CD14-positive monocyte (primary cell): Measurements from ENCODE around the gene AOPEP. TPM values are rescaled to one million over a fixed set of nuclear protein-coding genes. Genes with fewer than 3 reads are reported as not detected.

Source experiments
- DNase-seq, 3 donors: peaks; one replicate each; pipeline ENCODE4 v3.0.0-alpha.2; 2011 to 2022
- H2AFZ ChIP-seq: 2 replicates; pipeline ENCODE4 v1.6.0; 2012; ENCODE audit warnings: mild to moderate bottlenecking, low read depth, low read length, inconsistent platforms; ENCODE audit not compliant: insufficient read depth, poor library complexity, severe bottlenecking
- H3K27ac ChIP-seq, 2 donors: 1 replicate in 1 of 2; 2 replicates in 1 of 2; pipeline ENCODE4 v1.5.1; 2012 to 2013; ENCODE audit warnings: low read length in 2 of 2, control low read depth in 1 of 2, inconsistent platforms in 1 of 2, low read depth in 1 of 2, mild to moderate bottlenecking in 1 of 2
- H3K27me3 ChIP-seq, 2 donors: one replicate each; pipeline versions ENCODE4 v1.6.0 to v1.6.1; 2011 to 2013; ENCODE audit warnings: low read length in 2 of 2; ENCODE audit not compliant: control insufficient read depth in 2 of 2, insufficient read depth in 2 of 2
- H3K36me3 ChIP-seq, 2 donors: replicated peaks in 1 of 2; 1 replicate in 1 of 2; 2 replicates in 1 of 2; pipeline versions ENCODE4 v1.5.1 to v1.6.1; 2012 to 2013; ENCODE audit warnings: low read length in 2 of 2, control low read depth in 1 of 2, inconsistent platforms in 1 of 2, mild to moderate bottlenecking in 1 of 2; ENCODE audit not compliant: insufficient read depth in 2 of 2, control insufficient read depth in 1 of 2
- H3K4me1 ChIP-seq, 2 donors: 1 replicate in 1 of 2; 2 replicates in 1 of 2; pipeline versions ENCODE4 v1.5.1 to v1.6.1; 2012 to 2013; ENCODE audit warnings: low read length in 2 of 2, control low read depth in 1 of 2, inconsistent platforms in 1 of 2, mild to moderate bottlenecking in 1 of 2, moderate library complexity in 1 of 2; ENCODE audit not compliant: insufficient read depth in 2 of 2, control insufficient read depth in 1 of 2
- H3K4me2 ChIP-seq: replicated peaks from 2 replicates; pipeline ENCODE3; 2012; ENCODE audit warnings: low read length, moderate library complexity, mild to moderate bottlenecking; ENCODE audit not compliant: poor library complexity, severe bottlenecking; ENCODE audit errors: extremely low read depth
- H3K4me3 ChIP-seq, 3 experiments: fragments of 200-600 bp in 1 of 3; sonication (generic) in 1 of 3; replicated peaks in 1 of 3; 1 replicate in 2 of 3; 2 replicates in 1 of 3; pipeline ENCODE4 v1.5.1; 2011 to 2013; ENCODE audit warnings: low read length in 3 of 3, mild to moderate bottlenecking in 3 of 3, control low read depth in 2 of 3, low read depth in 2 of 3, inconsistent platforms in 1 of 3, moderate library complexity in 1 of 3
- H3K79me2 ChIP-seq: 2 replicates; pipeline ENCODE4 v1.6.0; 2012; ENCODE audit warnings: mild to moderate bottlenecking, control low read depth, inconsistent platforms, low read length, moderate library complexity; ENCODE audit not compliant: insufficient read depth
- H3K9ac ChIP-seq: 2 replicates; pipeline ENCODE4 v1.6.0; 2017; ENCODE audit warnings: low read length, mild to moderate bottlenecking; ENCODE audit not compliant: insufficient read depth, poor library complexity, severe bottlenecking
- H3K9me3 ChIP-seq, 2 donors: replicated peaks in 1 of 2; 1 replicate in 1 of 2; 2 replicates in 1 of 2; pipeline versions ENCODE4 v1.5.1 to v1.6.1; 2012 to 2013; ENCODE audit warnings: low read length in 2 of 2, control low read depth in 1 of 2; ENCODE audit not compliant: control insufficient read depth in 1 of 2, insufficient read depth in 1 of 2
- H4K20me1 ChIP-seq: 2 replicates; pipeline ENCODE4 v1.6.0; 2012; ENCODE audit warnings: mild to moderate bottlenecking, low read length, control low read depth, moderate library complexity; ENCODE audit not compliant: insufficient read depth
- H3K27ac Mint-ChIP-seq, 7 donors: one replicate each; pipeline ENCODE4 v1.8.0; 2020; ENCODE audit warnings: mild to moderate bottlenecking in 7 of 7, mixed read lengths in 7 of 7, moderate library complexity in 6 of 7, inconsistent platforms in 2 of 7
- H3K27me3 Mint-ChIP-seq, 3 donors: one replicate each; pipeline ENCODE4 v1.8.0; 2021 to 2022; ENCODE audit warnings: low read depth in 3 of 3, mild to moderate bottlenecking in 3 of 3, mixed read lengths in 3 of 3, moderate library complexity in 3 of 3, inconsistent platforms in 1 of 3
- H3K36me3 Mint-ChIP-seq, 2 donors: one replicate each; pipeline ENCODE4 v1.8.0; 2020; ENCODE audit warnings: mixed read lengths in 2 of 2, inconsistent platforms in 1 of 2, mild to moderate bottlenecking in 1 of 2
- H3K4me1 Mint-ChIP-seq: one replicate; pipeline ENCODE4 v1.8.0; 2020; ENCODE audit warnings: mild to moderate bottlenecking, mixed read lengths
- H3K4me3 Mint-ChIP-seq, 2 donors: one replicate each; pipeline ENCODE4 v1.8.0; 2020; ENCODE audit warnings: mild to moderate bottlenecking in 2 of 2, mixed read lengths in 2 of 2, moderate library complexity in 1 of 2
- H3K9me3 Mint-ChIP-seq, 7 donors: one replicate each; pipeline ENCODE4 v1.8.0; 2020 to 2022; ENCODE audit warnings: mixed read lengths in 7 of 7, mild to moderate bottlenecking in 6 of 7, moderate library complexity in 6 of 7, inconsistent platforms in 2 of 7
- WGBS: methylation state at CpG from one replicate; pipeline ENCODE4 v1.1.5; 2013; ENCODE audit warnings: missing lambda C conversion rate; ENCODE audit not compliant: insufficient coverage; 5-methylcytosine and 5-hydroxymethylcytosine counted together
- intact Hi-C, 2 donors: fragments of 100-400 bp; cut with micrococcal nuclease; formaldehyde crosslinking; loops; one replicate each; pipeline versions ENCODE4 v1.15.0 to v1.15.1; 2023
- polyA plus RNA-seq, 3 donors: library from polyadenylated mRNA; depleted of rRNA in 1 of 3; unstranded in 2 of 3; stranded (reverse) in 1 of 3; fragments of 300-500 nt in 2 of 3; fragments of >200 nt in 1 of 3; fragmentation: Illumina TruSeq in 2 of 3; gene quantifications; 1 replicate in 2 of 3; 2 replicates in 1 of 3; pipeline ENCODE4 v1.2.3, GENCODE V29; 2012 to 2021
- TF ChIP-seq, protein P1 (sequence below): fragments of 200-600 bp; IDR thresholded peaks from one replicate; pipeline ENCODE4 v1.8.0; 2022; ENCODE audit warnings: antibody characterized with exemption, mild to moderate bottlenecking

AOPEP gene
- polyA plus RNA-seq, 3 donors, result 3.0 to 4.1 (median 3.1) TPM

DNA sequence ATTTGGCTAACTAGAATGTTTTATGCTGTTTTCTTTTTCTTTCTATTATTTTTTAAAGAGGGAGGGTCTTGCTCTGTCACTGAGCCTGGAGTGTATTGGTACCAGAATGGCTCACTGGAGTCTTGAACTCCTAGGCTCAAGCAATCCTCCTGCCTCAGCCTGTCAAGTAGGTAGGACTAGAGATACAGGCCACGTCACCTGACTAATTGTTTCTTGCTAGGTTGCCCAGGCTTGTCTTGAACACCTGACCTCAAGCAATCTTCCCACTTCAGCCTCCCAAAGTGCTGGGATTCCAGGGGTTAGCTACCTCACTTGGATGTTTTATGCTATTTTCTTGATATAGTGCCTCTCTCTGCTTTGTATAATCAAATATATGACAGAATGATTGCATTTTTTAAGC lies 166.2 kb downstream of the AOPEP start:
- H3K79me2 ChIP-seq, result no peaks in the 10 kb centered on the region
- H3K27ac ChIP-seq, result no peak overlapping the region
- H3K9me3 Mint-ChIP-seq, result peaks cover 6 to 18% (median 17%) of the 10 kb centered on the region in 7 donors
- no peaks in the 10 kb centered on the region for H3K27me3 Mint-ChIP-seq
- WGBS, result 100% methylated on average over 1 of the region's 1 CpG
- H3K27me3 ChIP-seq, result no peaks in the 10 kb centered on the region
- no peak overlapping the region for H3K4me3 ChIP-seq
- H4K20me1 ChIP-seq, result no peaks in the 10 kb centered on the region
- TF ChIP-seq, protein P1, sequence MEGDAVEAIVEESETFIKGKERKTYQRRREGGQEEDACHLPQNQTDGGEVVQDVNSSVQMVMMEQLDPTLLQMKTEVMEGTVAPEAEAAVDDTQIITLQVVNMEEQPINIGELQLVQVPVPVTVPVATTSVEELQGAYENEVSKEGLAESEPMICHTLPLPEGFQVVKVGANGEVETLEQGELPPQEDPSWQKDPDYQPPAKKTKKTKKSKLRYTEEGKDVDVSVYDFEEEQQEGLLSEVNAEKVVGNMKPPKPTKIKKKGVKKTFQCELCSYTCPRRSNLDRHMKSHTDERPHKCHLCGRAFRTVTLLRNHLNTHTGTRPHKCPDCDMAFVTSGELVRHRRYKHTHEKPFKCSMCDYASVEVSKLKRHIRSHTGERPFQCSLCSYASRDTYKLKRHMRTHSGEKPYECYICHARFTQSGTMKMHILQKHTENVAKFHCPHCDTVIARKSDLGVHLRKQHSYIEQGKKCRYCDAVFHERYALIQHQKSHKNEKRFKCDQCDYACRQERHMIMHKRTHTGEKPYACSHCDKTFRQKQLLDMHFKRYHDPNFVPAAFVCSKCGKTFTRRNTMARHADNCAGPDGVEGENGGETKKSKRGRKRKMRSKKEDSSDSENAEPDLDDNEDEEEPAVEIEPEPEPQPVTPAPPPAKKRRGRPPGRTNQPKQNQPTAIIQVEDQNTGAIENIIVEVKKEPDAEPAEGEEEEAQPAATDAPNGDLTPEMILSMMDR, result no peak
- no peak overlapping the region for H3K4me3 Mint-ChIP-seq
- H3K27ac Mint-ChIP-seq, result no peak overlapping the region
- H2AFZ ChIP-seq, result no peak overlapping the region
- intact Hi-C loops, result no loop called here
- no peak overlapping the region for H3K9ac ChIP-seq
- no peak for DNase-seq
- H3K36me3 Mint-ChIP-seq, result peaks cover 2% of the 10 kb centered on the region in 2 donors
- H3K9me3 ChIP-seq, result peaks cover 0 to 7% of the 10 kb centered on the region in 2 donors
- H3K4me1 Mint-ChIP-seq, result no peaks in the 10 kb centered on the region
- H3K4me1 ChIP-seq, result no peaks in the 10 kb centered on the region
- no peak overlapping the region for H3K4me2 ChIP-seq
- H3K36me3 ChIP-seq, result no peaks in the 10 kb centered on the region

DNA sequence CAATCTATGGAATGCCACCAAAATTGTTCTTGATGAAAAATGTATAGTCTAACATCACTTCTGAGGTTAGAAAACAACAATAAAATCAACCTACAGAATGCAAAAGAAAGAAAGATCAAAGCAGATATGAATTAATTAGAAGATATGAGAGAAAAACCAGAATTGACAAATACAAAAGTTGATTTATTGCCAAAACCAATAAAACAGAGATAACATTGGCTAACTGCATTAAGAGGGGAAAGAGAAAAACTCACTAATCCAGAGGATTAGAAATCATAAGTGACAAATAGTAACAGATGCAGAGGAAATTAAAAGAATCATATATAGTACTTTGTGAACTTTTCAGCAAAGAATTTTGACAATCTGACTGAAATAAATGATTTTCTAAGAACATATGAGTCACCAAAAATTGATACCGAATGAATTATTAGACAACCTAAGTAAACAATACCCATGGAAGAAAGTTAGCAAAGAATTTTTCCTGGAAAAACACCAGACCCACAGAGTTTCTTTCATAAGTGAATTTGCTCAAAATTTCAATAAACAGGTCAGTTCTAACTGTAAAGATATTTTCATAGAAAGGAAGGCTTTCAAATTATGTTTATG lies 167.7 kb downstream of the AOPEP start:
- Histone ChIP-seq H3K4me1 (no peaks in the 10 kb centered on the region), H3K79me2 (no peaks in the 10 kb centered on the region), H4K20me1 (no peaks in the 10 kb centered on the region), H2AFZ (no peak overlapping the region), H3K4me3 (no peak overlapping the region), H3K27me3 (no peaks in the 10 kb centered on the region), H3K4me2 (no peak overlapping the region), H3K9me3 (peaks cover 0 to 7% of the 10 kb centered on the region in 2 donors), H3K27ac (no peak overlapping the region), H3K9ac (no peak overlapping the region), H3K36me3 (no peaks in the 10 kb centered on the region)
- Mint-ChIP-seq H3K4me3 (no peak overlapping the region), H3K4me1 (no peaks in the 10 kb centered on the region), H3K27ac (no peak overlapping the region), H3K27me3 (no peaks in the 10 kb centered on the region), H3K9me3 (peaks cover 4 to 17% (median 16%) of the 10 kb centered on the region in 7 donors), H3K36me3 (peaks cover 0 to 2% of the 10 kb centered on the region in 2 donors)
- intact Hi-C loops, result no loop called here
- DNase-seq, result no peak
- WGBS, result no CpG with 5 or more reads among the region's 1 CpG
- TF ChIP-seq, protein P1, result no peak
